Endothelial cell of umbilical vein (primary cell): Measurements from ENCODE around the gene ZDHHC11B. TPM values are rescaled to one million over a fixed set of nuclear protein-coding genes. Genes with fewer than 3 reads are reported as not detected.
A peak's percentile ranks its signal among the peaks of the same experiment; 100 is the strongest.

ENCODE experiments used
- BruUV-seq: library from RNA; stranded (reverse); fragments of 400-500 nt; replicated peaks from 2 replicates; lab custom pipeline; 2021; lab: Mats Ljungman, UMichigan
- CTCF ChIA-PET: fragments of 300-600, 350-600 bp; sonication (Branson Sonifier 250); formaldehyde crosslinking; loops from one replicate; lab custom pipeline; 2021; ENCODE audit warnings: antibody characterized with exemption, inconsistent platforms; lab: Charles Lee
- POLR2A ChIA-PET: fragments of 300-600, 350-600 bp; sonication (Branson Sonifier 250); formaldehyde crosslinking; loops from one replicate; lab custom pipeline; 2021; ENCODE audit warnings: antibody characterized with exemption, inconsistent platforms; lab: Charles Lee
- DNase-seq: peaks from one replicate; pipeline ENCODE4 v3.0.0-alpha.2; 2011; ENCODE audit warnings: low read depth, low spot score
- FAIRE-seq: peaks from 2 replicates; lab custom pipeline; 2011; peaks lifted over from hg19 to GRCh38; lab: Jason Lieb, UNC
- H2AFZ ChIP-seq: 2 replicates; pipeline ENCODE4 v1.6.0; 2012; ENCODE audit warnings: low read depth, low read length, control low read depth, inconsistent platforms
- H3K27ac ChIP-seq: 2 replicates; pipeline ENCODE4 v1.5.1; 2011; ENCODE audit warnings: low read depth, mild to moderate bottlenecking, control low read depth, low read length, moderate library complexity; ENCODE audit not compliant: insufficient read depth
- H3K27me3 ChIP-seq, 2 experiments: 2 replicates each; pipeline versions ENCODE4 v1.6.0 to v1.6.1; 2011; ENCODE audit warnings: low read length in 2 of 2, mixed read lengths in 1 of 2; ENCODE audit not compliant: control insufficient read depth in 2 of 2, insufficient read depth in 2 of 2
- H3K36me3 ChIP-seq, 2 experiments: 2 replicates in 1 of 2; 3 replicates in 1 of 2; pipeline ENCODE4 v1.5.1; 2011; ENCODE audit warnings: low read length in 2 of 2, mild to moderate bottlenecking in 1 of 2, moderate library complexity in 1 of 2; ENCODE audit not compliant: control insufficient read depth in 2 of 2, insufficient read depth in 2 of 2; ENCODE audit errors: extremely low read depth in 1 of 2
- H3K4me1 ChIP-seq: 3 replicates; pipeline ENCODE4 v1.5.1; 2011; ENCODE audit warnings: mild to moderate bottlenecking, low read length; ENCODE audit not compliant: control insufficient read depth, insufficient read depth; ENCODE audit errors: extremely low read depth
- H3K4me2 ChIP-seq: 2 replicates; pipeline ENCODE4 v1.6.1; 2011; ENCODE audit warnings: low read length, control low read depth, mixed read lengths; ENCODE audit not compliant: insufficient read depth
- H3K4me3 ChIP-seq, 3 experiments: fragments of 200-600 bp in 1 of 3; sonication (generic), shearing (Covaris generic) in 1 of 3; replicated peaks in 1 of 3; 2 replicates each; pipeline ENCODE4 v1.5.1; 2011 to 2016; ENCODE audit warnings: control low read depth in 3 of 3, low read length in 3 of 3, mild to moderate bottlenecking in 2 of 3, inconsistent platforms in 1 of 3, low read depth in 1 of 3, moderate library complexity in 1 of 3; ENCODE audit not compliant: insufficient read depth in 1 of 3
- H3K79me2 ChIP-seq: 2 replicates; pipeline ENCODE4 v1.6.0; 2012; ENCODE audit warnings: low read length, inconsistent platforms; ENCODE audit not compliant: control insufficient read depth, insufficient read depth
- H3K9ac ChIP-seq: replicated peaks from 2 replicates; pipeline ENCODE3; 2011; ENCODE audit warnings: low read length, control low read depth; ENCODE audit not compliant: insufficient read depth; ENCODE audit errors: extremely low read depth
- H3K9me1 ChIP-seq: replicated peaks from 3 replicates; pipeline ENCODE4 v1.6.0; 2011; ENCODE audit warnings: mild to moderate bottlenecking, low read length; ENCODE audit not compliant: control insufficient read depth, insufficient read depth; ENCODE audit errors: extremely low read depth
- H3K9me3 ChIP-seq: replicated peaks from 2 replicates; pipeline ENCODE4 v1.5.1; 2012; ENCODE audit warnings: low read length, inconsistent platforms; ENCODE audit not compliant: control insufficient read depth, insufficient read depth
- H4K20me1 ChIP-seq: replicated peaks from 2 replicates; pipeline ENCODE3; 2011; ENCODE audit warnings: mild to moderate bottlenecking, low read length; ENCODE audit not compliant: control insufficient read depth, insufficient read depth; ENCODE audit errors: extremely low read depth
- POLR2AphosphoS5 ChIP-seq: IDR thresholded peaks from 2 replicates; pipeline ENCODE4 v1.6.1; 2012; ENCODE audit warnings: low read depth, mild to moderate bottlenecking, control low read depth, low read length, moderate library complexity; ENCODE audit not compliant: insufficient read depth
- dilution Hi-C: fragments of 300-500 bp; cut with MboI; formaldehyde crosslinking; loops from one replicate; pipeline ENCODE4 v1.15.0; 2019; ENCODE audit warnings: low sequenced_read_pairs; ENCODE audit not compliant: extremely low pct_ligation_motif_present
- intact Hi-C: fragments of 100-400 bp; cut with micrococcal nuclease; formaldehyde crosslinking; loops from one replicate; pipeline ENCODE4 v1.10.0; 2022
- polyA plus RNA-seq, 4 experiments: library from polyadenylated mRNA; depleted of rRNA in 3 of 4; stranded (reverse) in 3 of 4; unstranded in 1 of 4; fragments of >200 nt; gene quantifications; 2 replicates each; pipeline versions ENCODE4 v1.2.1 to v1.2.3, GENCODE V29; 2011 to 2012; ENCODE audit warnings: missing spikeins in 1 of 4
- total RNA-seq: library from RNA; stranded (reverse); gene quantifications from 2 replicates; pipeline ENCODE4 v1.2.3, GENCODE V29; 2021
- TF ChIP-seq, protein P1 (sequence below), 2 donors: IDR thresholded peaks; 1 replicate in 1 of 2; 2 replicates in 1 of 2; pipeline ENCODE4 v1.5.1; 2011; ENCODE audit warnings: low read length in 2 of 2, mild to moderate bottlenecking in 2 of 2, moderate library complexity in 2 of 2, control low read depth in 1 of 2, inconsistent platforms in 1 of 2, low read depth in 1 of 2; ENCODE audit not compliant: insufficient read depth in 1 of 2; ENCODE audit errors: extremely low read depth in 1 of 2

Gene ZDHHC11B
- total and polyA plus RNA-seq, 2 donors (not counting 3 experiments of a cell fraction or from before 2014, with no cell fraction given): not detected

DNA sequence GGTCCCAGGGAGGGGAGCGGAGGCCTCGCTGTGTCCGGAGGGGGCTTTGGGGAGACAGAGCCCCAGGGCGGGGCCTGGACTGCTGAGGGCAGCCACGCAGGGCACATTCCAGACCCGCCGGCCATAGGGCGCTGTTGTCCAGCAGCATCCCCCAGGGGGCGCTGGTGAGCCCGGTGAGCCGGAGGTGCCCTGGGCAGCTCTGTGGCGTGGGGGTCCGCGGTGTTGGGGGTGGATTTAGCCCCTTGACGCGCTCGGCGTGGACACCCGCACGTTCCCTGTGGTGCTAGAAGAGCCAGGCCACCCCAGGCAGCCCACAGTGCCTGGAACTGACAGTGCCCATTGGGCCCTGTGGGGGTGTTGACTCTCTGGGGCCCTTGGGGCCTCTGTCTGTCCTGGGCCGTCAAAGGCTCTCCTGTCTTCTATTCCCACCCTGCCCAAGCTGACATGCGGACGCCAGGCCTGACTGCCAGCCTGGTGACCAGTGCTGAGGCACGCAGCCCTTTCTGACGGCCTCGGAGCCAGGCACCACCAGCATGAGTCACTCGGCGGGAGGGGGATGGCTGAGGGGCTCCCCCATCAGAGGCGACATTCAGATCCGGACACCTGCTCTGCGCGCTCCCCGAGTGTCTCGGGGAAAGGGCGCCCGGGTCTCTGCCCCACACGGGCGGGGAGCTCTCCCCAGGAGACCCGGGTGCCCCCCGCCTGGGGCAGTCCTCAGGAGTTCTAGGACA is 115.3 kb downstream of the ZDHHC11B start:
- H3K9me3 ChIP-seq: no peaks in the 10 kb centered on the region
- H3K4me2 ChIP-seq: no peak overlapping the region
- no peak overlapping the region for H3K4me3 ChIP-seq
- H3K9me1 ChIP-seq: no peaks in the 10 kb centered on the region
- POLR2A ChIA-PET: no interaction called here
- H3K27me3 ChIP-seq: no peaks in the 10 kb centered on the region
- no peak overlapping the region for H3K27ac ChIP-seq
- intact Hi-C loops (no loop called here), dilution Hi-C loops (no loop called here)
- no peaks in the 10 kb centered on the region for H3K36me3 ChIP-seq
- CTCF ChIA-PET: interaction anchor here (0.8 to 6.0 kb wide), 12 partner anchors 10 to 976 kb away, joined by 3 to 101 read pairs (median 4); partner anchors contain the start of genes BRD9 and TRIP13
- no TSS peak for BruUV-seq
- no peaks in the 10 kb centered on the region for H3K4me1 ChIP-seq
- TF ChIP-seq, protein P1, sequence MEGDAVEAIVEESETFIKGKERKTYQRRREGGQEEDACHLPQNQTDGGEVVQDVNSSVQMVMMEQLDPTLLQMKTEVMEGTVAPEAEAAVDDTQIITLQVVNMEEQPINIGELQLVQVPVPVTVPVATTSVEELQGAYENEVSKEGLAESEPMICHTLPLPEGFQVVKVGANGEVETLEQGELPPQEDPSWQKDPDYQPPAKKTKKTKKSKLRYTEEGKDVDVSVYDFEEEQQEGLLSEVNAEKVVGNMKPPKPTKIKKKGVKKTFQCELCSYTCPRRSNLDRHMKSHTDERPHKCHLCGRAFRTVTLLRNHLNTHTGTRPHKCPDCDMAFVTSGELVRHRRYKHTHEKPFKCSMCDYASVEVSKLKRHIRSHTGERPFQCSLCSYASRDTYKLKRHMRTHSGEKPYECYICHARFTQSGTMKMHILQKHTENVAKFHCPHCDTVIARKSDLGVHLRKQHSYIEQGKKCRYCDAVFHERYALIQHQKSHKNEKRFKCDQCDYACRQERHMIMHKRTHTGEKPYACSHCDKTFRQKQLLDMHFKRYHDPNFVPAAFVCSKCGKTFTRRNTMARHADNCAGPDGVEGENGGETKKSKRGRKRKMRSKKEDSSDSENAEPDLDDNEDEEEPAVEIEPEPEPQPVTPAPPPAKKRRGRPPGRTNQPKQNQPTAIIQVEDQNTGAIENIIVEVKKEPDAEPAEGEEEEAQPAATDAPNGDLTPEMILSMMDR (IDR thresholded peaks at IDR 0.05; ENCODE audit: extremely low read depth in 1 of 2, insufficient read depth in 1 of 2, low read depth in 1 of 2, low read length in 2 of 2): peak; percentile 73 to 90
- no peak for TF ChIP-seq POLR2AphosphoS5
- FAIRE-seq (no peak), DNase-seq (peak; percentile 22)
- no peak overlapping the region for H2AFZ ChIP-seq
- H4K20me1 ChIP-seq: no peaks in the 10 kb centered on the region
- no peak overlapping the region for H3K9ac ChIP-seq
- no peaks in the 10 kb centered on the region for H3K79me2 ChIP-seq
